Inflammatory macrophage treated with lipopolysaccharide for 1 hour (primary cell): Measurements from ENCODE around the gene MS4A15.

ENCODE experiments used
- DNase-seq, 2 donors: peaks; one replicate each; pipeline ENCODE4 v3.0.0-alpha.2; 2020 to 2022

The MS4A15 gene

DNA sequence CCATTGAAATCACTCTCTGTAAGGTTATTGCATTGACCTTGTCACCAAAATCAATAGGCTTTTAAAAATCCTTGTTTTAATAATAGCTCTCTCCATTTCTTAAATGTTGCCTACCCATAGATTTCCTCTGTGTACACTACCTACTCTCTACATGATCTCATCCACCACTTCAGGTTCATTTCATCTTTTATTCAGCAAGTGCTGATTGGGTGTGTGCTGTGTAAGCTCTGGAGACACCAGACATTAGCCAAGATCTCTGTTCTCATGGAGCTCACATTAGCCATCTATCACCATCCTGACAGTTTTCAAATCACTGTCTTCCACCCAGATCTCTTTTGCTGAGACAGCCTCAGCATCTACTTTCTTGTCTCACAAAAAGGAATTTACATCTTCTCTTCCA is 24.1 kb downstream of the MS4A15 start:
- no peak for DNase-seq

GRCh38 chr11:60781286-60781980 is 24.8 kb downstream of the MS4A15 start:
- DNase-seq, result no peak

- no peak for DNase-seq
These were observed 25.3 kb downstream of the MS4A15 start for GRCh38 chr11:60781981-60782316.

- no peak for DNase-seq
These were observed 25.9 kb downstream of the MS4A15 start for GRCh38 chr11:60782393-60783140.

- DNase-seq, result no peak
These were observed 26.4 kb downstream of the MS4A15 start for GRCh38 chr11:60783141-60783484.

GRCh38 chr11:60783911-60784310 is 27.2 kb downstream of the MS4A15 start:
- no peak for DNase-seq

GRCh38 chr11:60785136-60785535 is 28.5 kb downstream of the MS4A15 start, which contains the start of gene MS4A10:
Gene MS4A10, plus strand, starts transcription at chr11:60785333. Its CDS starts 5,003 bp downstream, at chr11:60790336.
- DNase-seq, result no peak

GRCh38 chr11:60785806-60786361 is 29.2 kb downstream of the MS4A15 start:
- DNase-seq, result no peak

DNA sequence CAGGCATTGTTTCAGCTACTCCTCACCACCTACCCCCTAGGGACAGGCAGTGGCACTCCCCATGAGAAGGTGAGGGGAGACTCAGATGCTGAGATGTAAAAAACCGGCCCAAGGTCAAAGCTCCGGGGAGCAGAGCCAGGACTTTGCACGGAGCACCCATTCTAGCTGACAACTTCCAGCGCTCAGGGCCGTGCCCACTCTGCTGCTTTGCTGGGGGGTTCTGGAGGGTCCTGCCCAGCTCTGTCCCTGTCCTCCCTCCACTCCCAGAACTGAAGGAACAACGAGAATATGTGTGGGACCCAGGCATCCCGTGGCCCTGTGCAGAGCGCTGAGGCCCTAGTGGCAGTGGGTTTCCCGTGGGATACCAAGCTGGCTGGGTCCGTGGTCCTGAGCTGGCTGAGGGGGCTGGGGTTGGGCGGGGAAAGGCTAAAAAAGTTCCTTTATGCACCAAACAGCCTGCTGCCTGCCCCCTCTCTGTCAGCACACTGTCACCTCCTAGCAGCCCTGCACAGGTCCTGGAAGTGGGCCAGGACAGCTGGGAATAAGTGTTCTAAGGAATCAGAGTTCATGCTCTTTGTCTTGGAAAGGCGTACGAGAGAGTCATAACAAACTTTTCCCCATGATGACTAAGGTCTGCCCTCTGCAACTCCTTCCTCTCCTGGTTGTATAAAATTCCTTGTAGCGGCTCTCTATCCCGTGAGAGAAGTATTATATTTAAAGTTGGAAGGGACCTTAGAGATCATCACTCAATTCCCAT is 30.3 kb downstream of the MS4A15 start:
- DNase-seq, result no peak

- DNase-seq, result no peak
These were observed 31.9 kb downstream of the MS4A15 start for GRCh38 chr11:60788401-60789125.

GRCh38 chr11:60790726-60791125 is 34.1 kb downstream of the MS4A15 start:
- DNase-seq, result no peak

DNA sequence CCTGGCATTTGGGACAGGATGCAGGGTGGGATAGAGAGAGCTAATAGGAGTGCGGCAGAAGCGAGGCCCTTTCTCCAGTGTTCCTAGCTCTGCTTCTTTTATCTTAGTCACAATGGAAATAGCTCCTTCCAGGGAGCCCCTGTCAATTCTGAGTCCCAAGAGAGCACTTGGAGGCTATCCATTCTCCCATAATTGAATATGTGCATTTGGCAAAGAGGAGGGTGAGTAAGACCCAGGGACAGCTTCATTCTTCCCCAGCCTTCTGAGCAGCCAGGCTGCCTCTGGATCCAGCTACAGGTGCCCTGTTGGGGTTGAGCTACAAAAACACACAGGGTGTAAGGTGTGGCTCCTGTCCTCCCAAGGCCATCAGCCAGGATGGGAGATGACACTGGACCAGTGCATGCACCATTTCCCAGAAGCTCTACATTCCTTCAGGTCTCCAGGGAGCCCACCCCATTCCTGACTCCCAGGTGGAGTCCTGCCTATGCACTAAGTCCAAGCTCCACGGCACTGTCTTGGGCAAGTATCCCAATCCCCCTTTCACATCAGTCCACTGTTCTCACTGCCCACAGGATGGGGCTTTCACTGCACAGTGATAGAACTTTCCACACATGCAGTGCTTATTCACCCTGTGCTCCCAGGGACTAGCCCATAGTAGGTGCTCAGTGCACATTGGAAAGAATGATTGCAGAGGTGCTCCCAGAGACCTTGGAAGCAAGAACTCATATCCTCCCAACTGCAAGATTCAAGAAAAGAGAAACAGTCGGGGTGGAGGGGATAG is 34.7 kb downstream of the MS4A15 start:
- DNase-seq, result no peak

DNA sequence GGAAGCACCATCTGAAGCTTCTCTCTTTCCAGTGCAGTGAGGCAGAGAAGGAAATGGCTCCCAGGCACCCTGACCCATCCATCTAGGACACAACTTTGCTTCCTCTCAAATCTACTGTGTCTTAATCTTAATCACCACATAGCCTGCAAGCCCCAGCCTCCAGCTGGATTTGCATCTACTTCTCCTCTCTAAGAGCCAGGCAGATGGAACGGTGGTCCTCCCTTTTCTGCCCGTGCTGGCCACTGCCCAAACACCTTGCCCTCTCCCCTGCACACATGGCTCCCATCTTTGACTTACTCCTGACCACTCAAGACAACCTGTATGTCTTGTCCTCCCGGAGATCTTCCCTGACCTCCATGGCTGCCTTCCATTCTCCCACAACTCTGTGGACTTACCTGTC is 35.9 kb downstream of the MS4A15 start:
- no peak for DNase-seq

- no peak for DNase-seq
These were observed 38.6 kb downstream of the MS4A15 start for GRCh38 chr11:60795291-60795690.

- no peak for DNase-seq
These were observed 41.4 kb downstream of the MS4A15 start for GRCh38 chr11:60797846-60798630.

- no peak for DNase-seq
These were observed 42.0 kb downstream of the MS4A15 start for GRCh38 chr11:60798631-60799030.

- no peak for DNase-seq
These were observed 44.5 kb downstream of the MS4A15 start for GRCh38 chr11:60801194-60801593.

DNA sequence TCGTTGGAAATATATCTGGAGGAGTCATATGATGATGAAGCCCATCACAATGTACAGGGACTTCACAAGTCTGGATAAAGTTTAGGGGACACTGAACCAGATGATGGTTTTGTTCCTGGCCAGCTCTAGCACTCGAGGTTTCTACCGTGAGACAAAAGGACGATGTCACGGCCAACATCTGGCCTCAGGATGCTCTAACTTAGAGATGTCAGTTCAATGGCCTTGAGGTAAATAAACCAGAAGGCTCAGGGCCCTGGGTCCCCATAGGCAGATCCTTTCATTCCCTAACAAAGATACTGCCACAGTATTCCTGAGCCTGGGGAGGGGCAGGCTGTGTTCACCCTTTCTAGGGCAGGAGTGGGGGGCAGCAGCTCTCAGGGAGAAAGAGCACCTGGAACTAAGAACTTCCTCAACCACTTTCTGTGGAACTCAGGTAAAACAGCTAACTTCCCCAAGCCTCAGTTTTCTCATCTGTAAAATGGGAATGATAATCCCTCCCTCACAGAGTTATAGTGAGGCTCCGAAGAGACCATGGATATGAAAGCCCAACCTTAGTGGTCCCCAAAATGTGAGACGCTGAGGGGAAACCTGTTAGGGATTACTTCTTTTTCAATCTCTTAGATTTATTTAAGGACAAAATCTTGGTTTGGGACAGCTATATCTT is 46.7 kb downstream of the MS4A15 start:
- DNase-seq, result no peak

GRCh38 chr11:60809249-60809648 is 52.6 kb downstream of the MS4A15 start:
- no peak for DNase-seq

DNA sequence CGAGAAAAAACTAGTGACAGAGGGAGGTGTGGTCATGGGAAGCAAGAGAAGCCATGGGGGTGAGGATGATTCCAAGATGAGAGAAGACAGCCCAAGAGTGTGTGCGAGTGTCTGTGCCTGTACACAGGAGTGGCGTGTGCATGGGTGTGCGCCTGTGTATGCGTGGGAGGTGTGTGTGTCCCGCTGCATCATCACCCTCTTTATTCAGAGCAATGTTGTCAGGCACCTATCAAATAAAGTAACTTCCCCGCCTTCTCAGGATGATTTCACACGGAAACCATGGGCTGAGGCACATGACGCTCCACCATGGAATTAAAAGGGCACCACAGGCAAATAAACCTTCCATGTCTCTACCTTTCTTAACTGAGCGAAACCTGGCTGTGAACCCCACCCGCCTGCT is 53.0 kb downstream of the MS4A15 start:
- DNase-seq, result no peak

DNA sequence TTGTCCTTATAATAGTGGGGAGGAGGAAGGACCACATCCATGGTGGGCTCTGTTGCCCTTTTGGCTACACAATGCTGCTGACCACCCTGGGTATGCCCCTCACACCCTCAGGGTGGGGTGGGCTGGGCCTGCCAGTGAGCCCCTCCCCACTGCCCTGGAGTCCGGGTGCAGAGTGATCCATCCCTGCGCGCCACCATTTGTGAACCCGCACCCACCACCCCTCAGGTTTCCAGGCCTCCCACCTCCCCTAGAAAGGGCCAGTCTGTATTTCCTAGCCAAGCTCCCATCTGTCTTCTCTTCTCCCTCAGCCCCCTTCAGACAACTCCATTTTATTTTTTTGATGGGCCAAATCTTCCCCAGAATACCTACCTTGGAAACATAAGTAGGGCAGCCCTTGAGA is 53.5 kb downstream of the MS4A15 start:
- no peak for DNase-seq
